Smooth muscle cell (in vitro differentiated cells): ENCODE measurements around the gene SAXO1. TPM values are rescaled to one million over a fixed set of nuclear protein-coding genes. Genes with fewer than 3 reads are reported as not detected.

Experiments used
- DNase-seq: peaks from one replicate; lab custom pipeline; 2025; ENCODE audit not compliant: unreplicated experiment; lab: John Stamatoyannopoulos, UW
- H2AFZ ChIP-seq: fragments of 200-600 bp; sonication (generic); 2 replicates; pipeline ENCODE4 v1.6.0; 2016; ENCODE audit warnings: antibody characterized with exemption, low read depth, mild to moderate bottlenecking
- H3F3A ChIP-seq: fragments of 200-600 bp; sonication (generic); 2 replicates; pipeline ENCODE4 v1.6.0; 2017; ENCODE audit warnings: antibody characterized with exemption, low read depth
- H3K27ac ChIP-seq: fragments of 200-600 bp; sonication (generic); 2 replicates; pipeline ENCODE4 v1.5.1; 2016; ENCODE audit warnings: low read depth, mild to moderate bottlenecking
- H3K27me3 ChIP-seq: fragments of 200-600 bp; sonication (generic); 2 replicates; pipeline ENCODE4 v1.6.1; 2016; ENCODE audit warnings: low read depth, mild to moderate bottlenecking
- H3K36me3 ChIP-seq: fragments of 200-600 bp; sonication (generic); 2 replicates; pipeline ENCODE4 v1.5.1; 2016; ENCODE audit warnings: low read depth
- H3K4me1 ChIP-seq: fragments of 200-600 bp; sonication (generic); 2 replicates; pipeline ENCODE4 v1.5.1; 2016; ENCODE audit warnings: low read depth
- H3K4me2 ChIP-seq: fragments of 200-600 bp; sonication (generic); 2 replicates; pipeline ENCODE4 v1.6.0; 2016; ENCODE audit warnings: mild to moderate bottlenecking
- H3K4me3 ChIP-seq: fragments of 200-600 bp; sonication (generic); 2 replicates; pipeline ENCODE4 v1.5.1; 2016; ENCODE audit warnings: mild to moderate bottlenecking
- H3K79me2 ChIP-seq: fragments of 200-600 bp; sonication (generic); 2 replicates; pipeline ENCODE4 v1.6.0; 2016; ENCODE audit warnings: low read depth, mild to moderate bottlenecking
- H3K9ac ChIP-seq: fragments of 200-600 bp; sonication (generic); 2 replicates; pipeline ENCODE4 v1.6.0; 2016; ENCODE audit warnings: low read depth
- H3K9me3 ChIP-seq: fragments of 200-600 bp; sonication (generic); replicated peaks from 2 replicates; pipeline ENCODE4 v1.5.1; 2016; ENCODE audit warnings: low read depth
- H4K20me1 ChIP-seq: fragments of 200-600 bp; sonication (generic); 2 replicates; pipeline ENCODE4 v1.6.0; 2016; ENCODE audit warnings: low read depth
- WGBS: methylation state at CpG from one replicate; pipeline ENCODE4 v1.1.7; 2016; ENCODE audit warnings: low lambda C conversion rate; 5-methylcytosine and 5-hydroxymethylcytosine counted together
- polyA plus RNA-seq: library from polyadenylated mRNA; unstranded; fragments of >200 nt; fragmentation: Nextera tagmentation; extraction: Ambion mirVana; gene quantifications from 2 replicates; pipeline ENCODE4 v1.2.1, GENCODE V29; 2016
- total RNA-seq: library from RNA; depleted of rRNA; stranded (reverse); fragments of >200 nt; gene quantifications from 2 replicates; pipeline ENCODE4 v1.2.3, GENCODE V29; 2014
- TF ChIP-seq, protein P1 (sequence below): fragments of 200-600 bp; sonication (generic); IDR thresholded peaks from 2 replicates; pipeline ENCODE4 v1.5.1; 2017; ENCODE audit warnings: borderline replicate concordance, mild to moderate bottlenecking, antibody characterized with exemption; ENCODE audit not compliant: insufficient read depth, poor library complexity, severe bottlenecking

SAXO1 gene
- total and polyA plus RNA-seq, 2 experiments from 2014 or later: 0.08 TPM; not detected in 1

DNA sequence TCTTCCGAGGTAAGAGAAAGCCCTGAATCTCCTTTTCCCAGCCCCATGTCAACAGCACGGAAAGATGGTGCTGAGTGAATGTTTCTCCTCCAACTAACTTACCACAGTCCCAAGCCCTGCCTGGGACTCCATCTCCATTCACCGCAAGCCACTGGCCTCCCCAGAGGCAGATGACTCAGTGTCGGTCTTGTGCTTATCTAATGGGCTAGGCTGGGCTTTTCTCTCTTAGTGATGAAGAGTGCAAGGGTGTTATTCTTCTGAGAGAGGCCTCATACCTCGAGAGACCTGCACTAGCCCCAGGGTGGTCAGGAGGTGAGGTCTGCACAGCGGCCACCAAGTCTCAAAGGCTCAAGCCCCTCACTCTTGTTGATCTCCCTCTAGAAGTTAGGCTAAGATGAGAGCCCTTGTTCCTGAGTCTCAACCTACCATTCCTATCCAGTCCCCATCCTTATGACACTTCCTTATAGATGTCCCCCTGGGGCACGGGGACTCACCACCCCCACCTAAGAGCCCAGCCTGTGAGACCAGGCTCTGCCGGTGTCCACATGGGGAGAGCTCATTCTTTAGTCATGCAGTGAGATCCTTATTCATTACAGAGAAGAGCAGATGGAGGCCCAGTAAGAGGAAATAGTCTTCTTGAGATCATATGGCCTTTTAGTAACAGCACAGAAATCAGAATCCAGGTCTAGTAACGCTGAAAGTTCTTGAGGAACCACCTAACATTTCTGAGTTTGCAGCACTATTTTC, 127.0 kb downstream of the SAXO1 start:
- 81% methylated on average over 9 of the region's 9 CpGs for WGBS
- H2AFZ ChIP-seq: no peak overlapping the region
- H3K79me2 ChIP-seq: no peaks in the 10 kb centered on the region
- TF ChIP-seq, protein P1, sequence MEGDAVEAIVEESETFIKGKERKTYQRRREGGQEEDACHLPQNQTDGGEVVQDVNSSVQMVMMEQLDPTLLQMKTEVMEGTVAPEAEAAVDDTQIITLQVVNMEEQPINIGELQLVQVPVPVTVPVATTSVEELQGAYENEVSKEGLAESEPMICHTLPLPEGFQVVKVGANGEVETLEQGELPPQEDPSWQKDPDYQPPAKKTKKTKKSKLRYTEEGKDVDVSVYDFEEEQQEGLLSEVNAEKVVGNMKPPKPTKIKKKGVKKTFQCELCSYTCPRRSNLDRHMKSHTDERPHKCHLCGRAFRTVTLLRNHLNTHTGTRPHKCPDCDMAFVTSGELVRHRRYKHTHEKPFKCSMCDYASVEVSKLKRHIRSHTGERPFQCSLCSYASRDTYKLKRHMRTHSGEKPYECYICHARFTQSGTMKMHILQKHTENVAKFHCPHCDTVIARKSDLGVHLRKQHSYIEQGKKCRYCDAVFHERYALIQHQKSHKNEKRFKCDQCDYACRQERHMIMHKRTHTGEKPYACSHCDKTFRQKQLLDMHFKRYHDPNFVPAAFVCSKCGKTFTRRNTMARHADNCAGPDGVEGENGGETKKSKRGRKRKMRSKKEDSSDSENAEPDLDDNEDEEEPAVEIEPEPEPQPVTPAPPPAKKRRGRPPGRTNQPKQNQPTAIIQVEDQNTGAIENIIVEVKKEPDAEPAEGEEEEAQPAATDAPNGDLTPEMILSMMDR: no peak
- H3F3A ChIP-seq: peaks cover 6% of the 10 kb centered on the region
- DNase-seq: no peak
- no peaks in the 10 kb centered on the region for H4K20me1 ChIP-seq
- no peaks in the 10 kb centered on the region for H3K36me3 ChIP-seq
- H3K9ac ChIP-seq: no peak overlapping the region
- H3K4me2 ChIP-seq: no peak overlapping the region
- H3K4me1 ChIP-seq: peaks cover 8% of the 10 kb centered on the region
- H3K27me3 ChIP-seq: no peaks in the 10 kb centered on the region
- H3K27ac ChIP-seq: no peak overlapping the region
- H3K4me3 ChIP-seq: no peak overlapping the region
- peaks cover 4% of the 10 kb centered on the region for H3K9me3 ChIP-seq

DNA sequence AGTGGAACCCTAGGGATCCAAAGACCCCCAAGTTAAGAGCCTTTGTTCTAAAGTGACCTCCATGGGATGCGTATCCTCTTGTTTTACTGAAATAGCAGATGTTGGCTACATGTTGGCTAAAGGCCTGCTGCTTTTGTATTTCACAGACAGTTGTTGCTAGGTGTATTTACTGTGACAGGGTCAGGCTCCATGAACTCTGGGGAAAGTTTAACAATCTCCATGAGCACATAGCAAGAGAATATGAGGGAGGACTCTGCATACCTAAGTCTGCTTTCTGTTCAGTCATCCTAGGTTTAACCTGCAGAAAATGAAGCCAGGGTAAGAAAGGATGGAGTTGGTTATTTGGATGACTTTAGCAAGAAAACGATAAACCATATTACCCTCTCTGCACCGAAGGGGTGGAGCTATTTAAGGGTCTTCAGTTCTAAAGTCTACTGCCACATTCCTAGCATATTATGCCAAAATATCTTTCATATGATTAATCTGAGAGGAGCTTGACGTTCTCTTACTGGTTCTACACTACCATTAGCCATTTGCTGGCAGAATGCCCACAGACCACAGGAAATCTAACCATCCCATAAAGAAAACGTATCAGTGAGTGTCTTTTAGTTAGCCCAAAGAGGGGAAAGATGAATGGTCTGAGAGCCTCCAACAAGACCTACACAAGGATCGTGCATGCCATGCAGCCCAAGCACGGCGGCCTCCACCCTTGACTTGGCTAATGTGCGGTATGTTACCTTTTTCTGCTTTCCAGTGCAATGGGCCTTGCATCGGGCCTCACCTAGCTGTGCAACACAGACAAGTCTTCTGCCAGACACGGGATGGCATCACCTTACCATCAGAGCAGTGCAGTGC, 127.8 kb downstream of the SAXO1 start:
- Histone ChIP-seq H3K4me2 (no peak overlapping the region), H3K4me1 (peaks cover 4% of the 10 kb centered on the region), H3K4me3 (no peak overlapping the region), H2AFZ (no peak overlapping the region), H3K27me3 (no peaks in the 10 kb centered on the region), H4K20me1 (no peaks in the 10 kb centered on the region), H3K27ac (no peak overlapping the region), H3K9me3 (peaks cover 4% of the 10 kb centered on the region), H3K9ac (no peak overlapping the region), H3K36me3 (no peaks in the 10 kb centered on the region), H3F3A (no peaks in the 10 kb centered on the region), H3K79me2 (no peaks in the 10 kb centered on the region)
- TF ChIP-seq, protein P1: no peak
- 85% methylated on average over 11 of the region's 11 CpGs for WGBS
- no peak for DNase-seq

DNA sequence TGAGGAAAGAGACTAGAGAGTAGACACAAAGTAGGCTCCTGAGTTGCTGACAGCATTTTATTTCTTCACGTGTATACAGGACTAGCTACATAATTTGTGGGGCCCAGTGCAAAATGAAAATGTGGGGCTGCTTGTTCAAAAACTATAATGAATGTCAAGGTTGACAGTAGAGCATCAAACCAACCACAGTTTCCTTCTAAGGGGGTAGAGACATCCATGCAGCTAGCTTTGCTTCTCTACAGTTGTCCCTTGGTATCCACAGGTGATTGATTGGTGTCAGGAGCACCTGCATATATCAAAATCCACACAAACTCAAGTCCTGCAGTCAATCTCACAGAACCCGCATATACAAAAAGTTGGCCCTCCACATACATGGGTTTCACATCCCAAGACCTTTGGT, 129.6 kb downstream of the SAXO1 start:
- no peaks in the 10 kb centered on the region for H4K20me1 ChIP-seq
- no peaks in the 10 kb centered on the region for H3F3A ChIP-seq
- TF ChIP-seq, protein P1: no peak
- WGBS: 88% methylated on average over 2 of the region's 2 CpGs
- DNase-seq: no peak
- H3K4me2 ChIP-seq: no peak overlapping the region
- H3K4me1 ChIP-seq: no peaks in the 10 kb centered on the region
- no peak overlapping the region for H2AFZ ChIP-seq
- H3K36me3 ChIP-seq: no peaks in the 10 kb centered on the region
- H3K79me2 ChIP-seq: no peaks in the 10 kb centered on the region
- no peaks in the 10 kb centered on the region for H3K27me3 ChIP-seq
- no peak overlapping the region for H3K27ac ChIP-seq
- peaks cover 4% of the 10 kb centered on the region for H3K9me3 ChIP-seq
- no peak overlapping the region for H3K9ac ChIP-seq
- no peak overlapping the region for H3K4me3 ChIP-seq
